ENCODE measurements around the gene CTDSPL2.
"Not testable (repeated sequence)": the region's sequence is repeated elsewhere in the genome, so short reads cannot be mapped to it uniquely, and the experiment has no call there.

Gene CTDSPL2

DNA sequence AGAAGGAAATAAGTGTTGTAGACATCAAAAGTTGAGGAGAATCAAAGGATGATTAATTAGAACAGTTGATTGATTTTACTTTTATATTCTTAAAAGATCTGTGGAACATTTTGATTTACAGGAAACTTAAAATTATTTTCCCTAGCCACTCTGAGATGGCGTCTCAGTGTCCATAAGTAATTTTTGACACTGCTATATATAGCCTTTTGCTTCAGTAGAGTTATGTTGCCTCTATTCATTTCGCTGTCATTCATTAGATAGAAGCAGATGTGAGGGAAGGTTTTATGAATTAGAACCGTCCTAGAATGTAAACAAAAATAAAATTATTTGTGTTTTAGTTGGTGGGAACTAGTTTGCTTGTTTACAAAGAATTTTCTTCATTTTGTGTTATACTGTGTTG is 58.5 kb downstream of the CTDSPL2 start:
- no peak for DNase-seq

GRCh38 chr15:44489464-44489863 is 62.0 kb downstream of the CTDSPL2 start:
- DNase-seq = no peak

DNA sequence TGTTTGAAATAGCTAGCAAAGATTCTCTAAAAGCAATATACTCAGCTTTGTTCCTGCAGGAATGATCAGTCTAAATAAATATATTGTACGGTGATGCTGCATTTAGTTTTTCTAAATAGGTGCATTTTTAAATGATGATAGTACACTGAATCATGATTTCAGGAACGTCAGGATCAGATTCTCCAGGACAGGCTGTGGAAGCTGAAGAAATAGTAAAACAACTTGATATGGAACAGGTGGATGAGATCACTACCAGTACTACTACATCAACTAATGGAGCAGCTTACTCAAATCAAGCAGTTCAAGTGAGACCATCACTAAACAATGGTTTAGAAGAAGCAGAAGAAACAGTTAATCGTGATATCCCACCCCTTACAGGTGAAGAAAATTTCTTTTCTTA is 63.2 kb downstream of the CTDSPL2 start:
- no peak for DNase-seq

GRCh38 chr15:44492040-44492439 is 64.6 kb downstream of the CTDSPL2 start:
- no peak for DNase-seq

GRCh38 chr15:44492672-44493071 is 65.2 kb downstream of the CTDSPL2 start:
- no peak for DNase-seq

- DNase-seq = no peak
These were observed 68.1 kb downstream of the CTDSPL2 start for GRCh38 chr15:44495562-44495961.

- no peak for DNase-seq
These were observed 73.1 kb downstream of the CTDSPL2 start for GRCh38 chr15:44500555-44500954.

DNA sequence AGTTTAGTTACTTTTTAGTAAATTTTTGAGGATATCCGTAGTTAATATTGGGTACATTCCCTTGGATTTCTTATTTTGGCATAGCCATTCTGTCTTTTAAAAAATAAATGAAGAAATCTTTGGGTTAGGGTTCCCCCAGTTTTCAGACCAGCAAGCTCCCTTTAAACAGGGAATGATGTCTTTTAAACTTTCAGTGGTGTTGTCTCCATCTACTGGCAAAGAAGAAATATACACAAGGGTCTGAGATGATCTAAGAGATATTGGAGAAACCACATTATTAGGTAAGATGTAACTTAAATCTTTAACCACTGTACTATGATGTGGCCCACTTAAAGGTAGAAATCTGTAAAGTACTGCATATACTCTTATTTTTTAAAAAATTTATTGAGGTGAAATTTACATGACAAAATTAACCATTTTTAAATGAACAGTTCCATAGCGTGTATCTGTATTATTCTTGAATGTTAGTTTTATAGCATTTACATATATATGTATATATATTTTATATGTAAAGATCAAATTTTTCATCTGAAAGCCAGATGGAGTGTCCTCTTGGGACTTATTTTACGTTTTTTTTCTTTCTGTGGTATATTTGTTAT is 74.4 kb downstream of the CTDSPL2 start:
- no peak for DNase-seq

- no peak for DNase-seq
These were observed 89.0 kb downstream of the CTDSPL2 start for GRCh38 chr15:44516436-44516835.

- DNase-seq = no peak
These were observed 92.1 kb downstream of the CTDSPL2 start for GRCh38 chr15:44519537-44519936.

GRCh38 chr15:44525018-44525417 is 97.6 kb downstream of the CTDSPL2 start:
- DNase-seq = no peak

DNA sequence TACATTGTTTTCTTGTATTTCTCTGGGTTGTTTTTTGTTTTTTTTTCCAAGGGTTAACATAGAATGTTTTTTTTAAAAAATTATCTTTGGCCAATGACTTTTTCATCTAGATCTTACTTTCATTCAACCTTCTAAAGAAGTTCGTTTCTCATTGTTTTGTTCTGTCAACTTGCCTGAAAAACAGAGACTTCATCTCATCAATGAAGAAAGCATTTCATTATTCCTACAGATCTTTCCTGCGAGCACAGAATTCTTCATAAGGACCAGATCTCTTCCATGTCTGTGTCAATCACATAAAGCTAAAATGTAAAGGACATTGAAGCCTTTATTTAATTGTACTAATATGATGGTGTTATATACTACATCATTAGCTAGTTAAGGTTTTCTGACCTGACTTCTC is 99.8 kb downstream of the CTDSPL2 start:
- no peak for DNase-seq

DNA sequence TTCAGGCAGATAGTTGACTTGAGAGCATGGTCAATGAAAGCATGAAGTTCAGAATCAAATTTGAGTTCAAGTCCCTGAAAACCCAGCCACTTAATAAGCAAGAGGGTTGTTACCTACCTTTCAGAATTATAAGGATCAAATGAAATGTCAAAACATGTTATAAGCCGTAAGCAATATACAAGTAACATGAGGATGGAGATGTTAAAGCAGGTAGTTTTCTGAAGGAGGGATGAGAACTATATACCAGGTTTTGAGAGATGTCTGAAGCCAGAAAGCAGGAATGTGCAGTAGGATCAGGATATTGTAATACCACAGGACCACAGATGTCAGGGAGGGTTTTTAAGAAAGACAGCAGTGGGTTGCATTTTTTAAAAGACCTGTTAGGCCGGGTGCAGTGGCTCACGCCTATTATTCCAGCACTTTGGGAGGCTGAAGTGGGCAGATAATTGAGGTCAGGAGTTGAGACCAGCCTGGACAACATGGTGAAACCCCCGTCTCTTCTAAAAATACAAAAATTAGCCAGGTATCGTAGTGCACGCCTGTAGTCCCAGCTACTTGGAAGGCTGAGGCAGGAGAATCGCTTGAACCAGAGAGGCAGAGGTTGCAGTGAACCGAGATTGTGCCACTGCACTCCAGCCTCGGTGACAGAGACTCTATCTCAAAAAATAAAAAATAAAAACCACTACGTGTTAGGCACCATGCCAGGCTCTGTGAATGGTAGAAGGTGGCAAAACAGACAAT is 102.6 kb downstream of the CTDSPL2 start:
- DNase-seq = no peak

- no peak for DNase-seq
These were observed 103.2 kb downstream of the CTDSPL2 start for GRCh38 chr15:44530653-44531052.

DNA sequence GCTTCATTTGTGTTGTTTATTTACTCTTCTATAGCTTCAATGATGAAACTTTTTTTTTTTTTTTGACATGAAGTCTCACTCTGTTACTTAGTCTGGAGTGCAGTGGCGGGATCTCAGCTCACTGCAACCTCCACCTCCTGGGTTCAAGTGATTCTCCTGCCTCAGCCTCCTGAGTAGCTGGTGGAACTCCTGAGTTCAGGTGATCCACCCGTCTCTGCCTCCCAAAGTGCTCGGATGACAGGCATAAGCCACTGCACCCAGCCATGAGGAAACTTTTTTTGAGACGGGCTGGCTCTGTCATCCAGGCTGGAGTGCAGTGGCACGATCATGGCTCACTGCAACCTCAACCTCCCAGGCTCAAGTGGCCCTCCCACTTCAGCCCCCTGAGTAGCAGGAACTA is 104.8 kb downstream of the CTDSPL2 start:
- not testable (repeated sequence) for DNase-seq

GRCh38 chr15:44532689-44533088 is 105.3 kb downstream of the CTDSPL2 start:
- DNase-seq = no peak

GRCh38 chr15:44535092-44535491 is 107.7 kb downstream of the CTDSPL2 start:
- no peak for DNase-seq

GRCh38 chr15:44535523-44536301 is 108.3 kb downstream of the CTDSPL2 start:
- DNase-seq = no peak

DNA sequence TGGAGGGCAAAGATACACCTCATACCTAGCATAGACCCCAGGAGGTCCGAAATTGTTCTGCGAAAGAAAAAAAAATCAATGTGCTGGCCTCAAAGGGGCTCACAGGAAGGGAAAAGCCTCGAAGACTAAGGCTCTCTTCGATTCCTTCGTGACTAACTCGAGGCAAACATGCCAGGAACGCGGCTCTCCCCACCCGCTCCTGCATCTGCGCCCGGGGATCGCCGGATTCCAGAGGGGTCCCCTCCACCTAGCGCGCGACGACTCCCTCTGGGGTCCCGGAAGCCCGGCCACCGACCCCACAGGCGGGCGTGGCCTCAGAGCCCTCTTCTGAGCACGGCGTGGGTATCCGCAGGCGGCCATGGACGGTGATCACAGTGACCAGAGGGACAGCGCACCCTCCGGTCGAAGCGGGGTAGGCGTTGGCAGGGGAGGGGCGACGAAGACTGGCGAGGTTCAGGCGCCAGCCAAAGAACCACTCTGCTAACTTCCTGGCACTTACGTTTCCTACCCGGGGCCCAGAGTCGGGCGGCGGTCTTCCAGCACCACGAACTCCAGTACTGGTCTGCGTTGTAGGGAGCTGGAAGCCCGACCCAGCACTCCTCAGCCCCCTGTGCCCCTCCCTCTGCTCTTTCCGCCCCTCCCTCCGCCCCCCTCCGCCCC is 109.0 kb downstream of the CTDSPL2 start:
- DNase-seq = no peak

DNA sequence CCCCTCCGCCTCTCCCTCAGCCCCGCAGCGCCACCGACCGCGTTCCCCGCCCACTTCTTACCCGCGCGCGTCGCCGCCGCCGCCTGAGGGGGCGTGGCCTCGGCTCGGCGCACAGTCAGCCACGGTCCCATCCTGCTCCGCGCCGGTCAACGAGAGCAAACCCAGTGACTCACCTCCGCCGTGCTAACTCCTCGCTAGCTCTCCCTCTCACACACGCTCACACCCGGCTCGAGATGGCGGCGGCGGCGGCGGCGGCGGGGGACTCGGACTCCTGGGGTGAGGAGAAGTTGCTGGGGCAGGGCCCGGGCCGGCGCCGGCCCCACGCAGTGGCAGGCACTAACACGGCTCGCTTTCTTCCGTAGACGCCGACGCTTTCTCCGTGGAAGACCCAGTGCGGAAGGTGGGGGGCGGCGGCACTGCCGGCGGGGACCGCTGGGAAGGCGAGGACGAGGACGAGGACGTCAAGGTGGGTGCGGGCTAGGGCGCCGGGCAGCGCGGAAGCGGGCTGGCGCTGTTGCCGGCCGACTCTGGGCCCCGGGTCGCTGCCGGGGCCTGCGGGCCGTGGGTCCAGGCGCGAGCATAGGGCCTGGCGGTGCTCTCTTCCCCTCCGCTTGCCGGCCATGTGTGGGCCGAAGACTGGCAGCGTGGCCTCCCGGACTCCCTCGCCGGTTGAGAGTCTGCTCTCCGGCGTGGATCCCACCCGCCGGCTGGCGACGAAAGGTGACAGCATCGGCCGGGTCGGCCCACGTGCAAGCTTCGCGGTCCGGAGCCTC is 109.7 kb downstream of the CTDSPL2 start, which contains the start of gene EIF3J:
EIF3J (plus strand) TSS at position 186 of the 773 bp plus-strand sequence; CDS start at position 234, 48 bp downstream.
- peak; percentile 95 for DNase-seq

DNA sequence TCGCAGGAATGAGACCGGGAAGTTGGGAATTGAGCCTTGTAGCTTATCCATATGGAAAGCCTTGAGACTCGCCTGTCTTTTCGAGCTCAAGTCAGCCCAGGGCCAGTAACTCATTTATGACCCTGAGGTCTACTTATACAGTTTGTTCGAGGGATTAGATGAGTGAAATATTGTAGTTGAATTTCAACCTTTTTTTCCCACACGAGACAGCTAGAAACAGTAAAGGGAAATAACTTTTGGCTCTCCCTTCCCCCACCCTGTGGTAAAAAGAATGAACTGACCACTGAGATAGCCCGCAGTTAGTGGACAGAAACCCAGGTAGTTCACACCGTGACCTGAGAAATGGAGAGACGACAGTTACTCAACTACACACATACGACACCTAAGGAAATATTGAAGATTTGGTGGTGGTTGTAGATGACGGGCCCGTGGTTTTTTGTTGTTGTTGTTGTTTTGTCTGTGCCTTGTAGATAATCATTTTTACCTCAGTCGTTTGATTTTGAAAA is 110.4 kb downstream of the CTDSPL2 start:
- no peak for DNase-seq

DNA sequence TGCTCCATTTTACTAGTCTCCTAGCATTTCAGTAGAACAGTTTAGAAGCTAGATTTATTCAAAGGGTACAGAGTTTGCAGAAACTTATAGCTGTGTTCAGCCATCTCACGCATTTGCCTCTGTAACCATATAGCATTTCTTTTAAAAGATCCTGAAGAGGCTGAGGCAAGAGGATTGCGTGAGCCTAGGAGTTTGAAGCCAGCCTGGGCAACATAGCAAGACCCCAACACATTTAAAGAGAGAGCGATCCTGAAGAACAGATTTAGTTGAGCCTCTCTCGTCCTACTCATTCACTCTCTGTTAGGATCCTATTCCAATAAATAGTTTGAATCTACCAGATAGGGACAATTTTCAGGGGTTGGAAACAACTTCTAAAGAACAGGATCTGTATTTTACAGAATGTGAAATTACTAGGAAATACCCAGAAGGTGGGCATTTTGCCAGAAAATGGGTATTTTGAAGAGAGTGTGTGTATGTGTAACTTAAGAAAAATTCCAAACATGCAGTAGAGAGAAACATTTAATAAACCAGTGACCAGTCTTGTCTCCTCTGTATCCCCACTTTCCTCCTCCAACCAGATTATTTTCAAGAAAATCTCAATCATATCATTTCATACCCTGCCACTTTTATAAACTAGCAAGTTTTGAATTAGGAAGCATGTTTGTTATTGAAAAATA is 114.0 kb downstream of the CTDSPL2 start:
- DNase-seq = no peak

All from stimulated activated CD4-positive, alpha-beta T cell treated with anti-CD3 and anti-CD28 coated beads, Interleukin-1b, Interleukin-23, amount 100 ng/mL, for 48 hours (primary cell).